HepG2 (cell line): ENCODE data around the gene DTHD1. TPM values are rescaled to one million over a fixed set of nuclear protein-coding genes. Genes with fewer than 3 reads are reported as not detected.

ENCODE experiments used
- ATAC-seq: fragments of 200-7000 bp; cut with Tn5 transposase; 3 replicates; pipeline ENCODE4 v1.9.1; 2020; ENCODE audit warnings: mild to moderate bottlenecking, moderate library complexity
- BruUV-seq: library from RNA; stranded (reverse); fragments of 400-500 nt; replicated peaks from 2 replicates; lab custom pipeline; 2021; lab: Mats Ljungman, UMichigan
- CTCF ChIA-PET: fragments of 300-600 bp; formaldehyde crosslinking; extraction: SDS; loops from one replicate; lab custom pipeline; 2021; ENCODE audit warnings: low total read pairs, inconsistent platforms, low intra/inter-chr PET ratio; lab: Yijun Ruan, JAX
- POLR2A ChIA-PET: fragments of 350-600 bp; sonication (Branson Sonifier 250); formaldehyde crosslinking; loops from one replicate; lab custom pipeline; 2020; ENCODE audit warnings: antibody characterized with exemption, inconsistent platforms; lab: Yijun Ruan, JAX
- DNase-seq: peaks from one replicate; pipeline ENCODE4 v3.0.0-alpha.2; 2015; ENCODE audit warnings: low spot score
- FAIRE-seq: peaks from 3 replicates; lab custom pipeline; 2011; peaks lifted over from hg19 to GRCh38; lab: Jason Lieb, UNC
- H2AFZ ChIP-seq: one replicate; pipeline ENCODE4 v1.6.1; 2011; ENCODE audit warnings: low read length, inconsistent platforms
- H3K27ac ChIP-seq: fragments of 300-600 bp; 3 replicates; pipeline ENCODE4 v1.8.0; 2011; ENCODE audit warnings: mixed run types, mild to moderate bottlenecking, mixed read lengths, low read length, inconsistent platforms; ENCODE audit not compliant: insufficient read depth; ENCODE audit errors: extremely low read length
- H3K27me3 ChIP-seq, 2 experiments: fragments of 200-600 bp in 1 of 2; 2 replicates in 1 of 2; 3 replicates in 1 of 2; pipeline versions ENCODE4 v1.6.0 to v1.8.0; 2011; ENCODE audit warnings: low read length in 2 of 2, mild to moderate bottlenecking in 2 of 2, moderate library complexity in 2 of 2, inconsistent platforms in 1 of 2; ENCODE audit not compliant: insufficient read depth in 2 of 2, control insufficient read depth in 1 of 2
- H3K36me3 ChIP-seq, 2 experiments: fragments of 200-600 bp in 1 of 2; replicated peaks in 1 of 2; 2 replicates in 1 of 2; 3 replicates in 1 of 2; pipeline versions ENCODE4 v1.5.1 to v1.8.0; 2011; ENCODE audit warnings: low read length in 2 of 2, inconsistent platforms in 1 of 2; ENCODE audit not compliant: insufficient read depth in 2 of 2, control insufficient read depth in 1 of 2
- H3K4me1 ChIP-seq: 2 replicates; pipeline ENCODE4 v1.5.1; 2012; ENCODE audit warnings: low read length, inconsistent platforms; ENCODE audit not compliant: insufficient read depth
- H3K4me2 ChIP-seq: 2 replicates; pipeline ENCODE4 v1.6.0; 2011; ENCODE audit warnings: low read depth, low read length, inconsistent platforms
- H3K4me3 ChIP-seq, 3 experiments: fragments of 200-600 bp in 1 of 3; sonication (generic), shearing (Covaris generic) in 1 of 3; replicated peaks in 1 of 3; 2 replicates each; pipeline ENCODE4 v1.5.1; 2011 to 2016; ENCODE audit warnings: low read length in 3 of 3, inconsistent platforms in 2 of 3, low read depth in 2 of 3, mild to moderate bottlenecking in 2 of 3, control low read depth in 1 of 3, mixed read lengths in 1 of 3; ENCODE audit not compliant: insufficient read depth in 1 of 3
- H3K79me2 ChIP-seq: one replicate; pipeline ENCODE4 v1.6.1; 2011; ENCODE audit warnings: low read length, inconsistent platforms; ENCODE audit not compliant: insufficient read depth
- H3K9ac ChIP-seq: 2 replicates; pipeline ENCODE4 v1.6.0; 2011; ENCODE audit warnings: mild to moderate bottlenecking, low read depth, low read length, inconsistent platforms; ENCODE audit not compliant: insufficient read depth
- H3K9me3 ChIP-seq: 2 replicates; pipeline ENCODE4 v1.5.1; 2012; ENCODE audit warnings: mild to moderate bottlenecking, low read length
- H4K20me1 ChIP-seq: 2 replicates; pipeline ENCODE4 v1.6.0; 2011; ENCODE audit warnings: inconsistent platforms, mild to moderate bottlenecking, low read length, moderate library complexity; ENCODE audit not compliant: insufficient read depth
- ELF4 ChIP-seq: sonication (generic); formaldehyde crosslinking; IDR thresholded peaks from 2 replicates; pipeline ENCODE4 v1.5.0; 2020; ENCODE audit warnings: missing genetic modification reagents, mild to moderate bottlenecking, moderate library complexity, borderline replicate concordance
- NAIF1 ChIP-seq: sonication (generic); formaldehyde crosslinking; IDR thresholded peaks from 2 replicates; pipeline ENCODE4 v1.5.0; 2020; ENCODE audit warnings: mild to moderate bottlenecking, missing genetic modification reagents, borderline replicate concordance
- NFAT5 ChIP-seq: sonication (generic); formaldehyde crosslinking; IDR thresholded peaks from 2 replicates; pipeline ENCODE4 v1.4.0; 2020; ENCODE audit warnings: missing genetic modification reagents
- PREB ChIP-seq: sonication (generic); formaldehyde crosslinking; IDR thresholded peaks from 2 replicates; pipeline ENCODE4 v1.4.0; 2020; ENCODE audit warnings: missing genetic modification reagents
- REL ChIP-seq: sonication (generic); formaldehyde crosslinking; conservative IDR thresholded peaks from 2 replicates; pipeline ENCODE4 v1.8.0; 2022; ENCODE audit warnings: mild to moderate bottlenecking, missing genetic modification reagents, moderate library complexity
- RELA ChIP-seq: sonication (generic); formaldehyde crosslinking; IDR thresholded peaks from 2 replicates; pipeline ENCODE4 v1.4.0; 2020; ENCODE audit warnings: missing genetic modification reagents
- SMAD3 ChIP-seq: sonication (generic); formaldehyde crosslinking; IDR thresholded peaks from 2 replicates; pipeline ENCODE4 v1.4.0; 2020; ENCODE audit warnings: missing genetic modification reagents
- ZBTB4 ChIP-seq: sonication (generic); formaldehyde crosslinking; IDR thresholded peaks from 2 replicates; pipeline ENCODE4 v1.4.0; 2020; ENCODE audit warnings: missing genetic modification reagents, mild to moderate bottlenecking, borderline replicate concordance
- ZNF281 ChIP-seq: sonication (generic); formaldehyde crosslinking; IDR thresholded peaks from 2 replicates; pipeline ENCODE4 v1.4.0; 2020; ENCODE audit warnings: missing genetic modification reagents, borderline replicate concordance
- ZNF382 ChIP-seq: sonication (generic); formaldehyde crosslinking; IDR thresholded peaks from 2 replicates; pipeline ENCODE4 v1.5.0; 2020; ENCODE audit warnings: missing genetic modification reagents, mild to moderate bottlenecking, borderline replicate concordance
- ZNF7 ChIP-seq: IDR thresholded peaks from 2 replicates; pipeline ENCODE4 v1.6.1; 2016; ENCODE audit warnings: missing biosample characterization, missing genetic modification reagents
- WGBS: methylation state at CpG from one replicate; pipeline ENCODE4 v1.1.6; 2017; ENCODE audit warnings: low lambda C conversion rate; 5-methylcytosine and 5-hydroxymethylcytosine counted together
- in situ Hi-C: cut with HindIII; loops from 2 replicates; pipeline ENCODE4 v1.10.0; 2017; ENCODE audit warnings: low pct_unique_long_range_greater_than_20kb; ENCODE audit not compliant: extremely low pct_ligation_motif_present
- intact Hi-C: fragments of 100-400 bp; cut with micrococcal nuclease; formaldehyde crosslinking; loops from one replicate; pipeline ENCODE4 v1.10.0; 2022; ENCODE audit not compliant: unreplicated experiment
- polyA plus RNA-seq, 8 experiments: library from polyadenylated mRNA; depleted of rRNA in 3 of 8; stranded (reverse) in 7 of 8; unstranded in 1 of 8; fragments of >200 nt; fragmentation: Illumina TruSeq in 4 of 8; extraction: Trizol in 4 of 8; gene quantifications; 2 replicates each; pipeline versions ENCODE4 v1.2.1 to v1.2.3, GENCODE V29; 2011 to 2016; ENCODE audit warnings: low read depth in 4 of 8, missing spikeins in 1 of 8, mixed read lengths in 1 of 8; ENCODE audit not compliant: insufficient read depth in 1 of 8
- total RNA-seq, 5 experiments: library from RNA; depleted of rRNA; stranded (reverse); fragments of >200 nt; fragmentation: Illumina TruSeq; extraction: Trizol; gene quantifications; 2 replicates each; pipeline ENCODE4 v1.2.3, GENCODE V29; 2016; ENCODE audit warnings: low read depth in 1 of 5

The DTHD1 gene
- total and polyA plus RNA-seq, 2 of the 13 experiments (the other 11 are each of a cell fraction or from before 2014, with no cell fraction given), result not detected

- Histone ChIP-seq H2AFZ (no peak overlapping the region), H3K79me2 (no peaks in the 10 kb centered on the region), H3K27me3 (no peaks in the 10 kb centered on the region), H3K9me3 (no peaks in the 10 kb centered on the region), H3K36me3 (no peaks in the 10 kb centered on the region), H3K4me3 (no peak overlapping the region), H3K4me1 (no peaks in the 10 kb centered on the region), H4K20me1 (no peaks in the 10 kb centered on the region), H3K4me2 (no peak overlapping the region), H3K27ac (no peak overlapping the region), H3K9ac (no peak overlapping the region)
- FAIRE-seq (no peak), DNase-seq (no peak), ATAC-seq (no peak)
- ChIA-PET CTCF (no interaction called here), POLR2A (no interaction called here)
- intact Hi-C loops, result no loop called here
- no TSS peak for BruUV-seq
- WGBS, result 20% methylated on average over 2 of the region's 2 CpGs
- in situ Hi-C loops, result no loop called here
- no peak for TF ChIP-seq ZBTB4 (CRISPR knock-in tag)
- no peak for TF ChIP-seq ELF4 (CRISPR knock-in tag)
- no peak for TF ChIP-seq ZNF7
- no peak for TF ChIP-seq NAIF1
- TF ChIP-seq ZNF382, result no peak
- TF ChIP-seq REL (CRISPR knock-in tag), result no peak
- TF ChIP-seq RELA (CRISPR knock-in tag), result no peak
- no peak for TF ChIP-seq NFAT5
- TF ChIP-seq SMAD3, result no peak
- no peak for TF ChIP-seq ZNF281 (CRISPR knock-in tag)
- TF ChIP-seq PREB (CRISPR knock-in tag), result no peak
These were observed 26.7 kb downstream of the DTHD1 start for GRCh38 chr4:36308150-36308549.
